NAMALWA (cell line): ENCODE data around the gene GPD1.

Source experiments
- DNase-seq: peaks from one replicate; pipeline ENCODE4 v3.0.0-alpha.2; 2015; ENCODE audit warnings: low spot score

Gene GPD1

DNA sequence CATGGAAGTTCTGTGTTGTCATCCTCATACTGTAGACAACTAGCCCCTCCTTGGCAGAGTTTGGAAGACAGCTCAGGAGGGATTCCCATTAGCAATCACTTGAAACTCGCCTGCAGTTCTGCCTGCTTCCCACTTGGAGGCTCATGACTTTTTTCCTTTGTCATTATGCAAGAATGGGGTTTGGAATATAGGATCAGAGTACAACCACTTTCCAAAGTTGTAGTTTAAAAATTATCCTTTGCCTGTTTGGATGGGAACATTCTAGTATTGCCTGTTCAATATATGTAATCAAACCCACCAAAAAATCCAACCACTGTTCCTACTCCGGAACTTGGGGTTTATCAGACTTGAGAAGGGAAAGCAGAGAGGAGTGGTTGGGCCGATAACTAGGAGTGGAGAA, 2.1 kb upstream of the GPD1 start:
- no peak for DNase-seq

- no peak for DNase-seq
Observed at GRCh38 chr12:50102131-50102531, 1.7 kb upstream of the GPD1 start.

DNA sequence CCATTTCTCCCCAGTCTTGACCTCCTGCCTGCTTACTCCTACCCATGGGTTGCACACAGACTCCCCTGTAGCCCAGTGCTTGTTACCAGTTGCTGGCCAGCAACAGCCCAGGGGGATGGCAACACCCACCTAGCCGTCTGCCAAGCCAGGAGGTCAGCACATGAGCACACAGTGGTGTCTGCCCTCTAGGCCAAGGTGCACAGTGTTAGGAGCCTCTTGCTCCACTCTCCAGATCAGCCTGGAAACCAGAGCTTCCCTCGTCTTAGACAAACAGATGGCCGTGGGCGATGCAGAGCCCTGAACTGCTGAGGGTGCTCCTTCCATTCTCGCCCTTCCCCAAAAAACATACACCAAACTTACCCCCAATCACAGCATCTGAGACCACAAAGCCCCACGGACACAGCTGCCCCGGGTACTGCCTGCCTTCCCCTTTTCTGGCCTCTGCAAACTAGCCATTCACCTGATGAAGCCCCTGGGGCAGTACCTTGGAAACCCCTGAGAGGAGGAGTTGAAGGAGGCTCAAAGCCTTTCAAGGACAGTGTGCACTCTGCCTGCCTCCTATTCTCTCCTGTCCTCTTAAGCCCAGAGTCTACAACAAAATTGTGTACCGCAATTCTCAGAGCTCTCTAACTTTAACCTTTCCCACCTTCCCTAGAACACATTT, 1.0 kb upstream of the GPD1 start:
- no peak for DNase-seq

GRCh38 chr12:50103351-50103750, 457 bp upstream of the GPD1 start:
- no peak for DNase-seq

GRCh38 chr12:50104417-50105366, 884 bp downstream of the GPD1 start:
- DNase-seq = no peak

DNA sequence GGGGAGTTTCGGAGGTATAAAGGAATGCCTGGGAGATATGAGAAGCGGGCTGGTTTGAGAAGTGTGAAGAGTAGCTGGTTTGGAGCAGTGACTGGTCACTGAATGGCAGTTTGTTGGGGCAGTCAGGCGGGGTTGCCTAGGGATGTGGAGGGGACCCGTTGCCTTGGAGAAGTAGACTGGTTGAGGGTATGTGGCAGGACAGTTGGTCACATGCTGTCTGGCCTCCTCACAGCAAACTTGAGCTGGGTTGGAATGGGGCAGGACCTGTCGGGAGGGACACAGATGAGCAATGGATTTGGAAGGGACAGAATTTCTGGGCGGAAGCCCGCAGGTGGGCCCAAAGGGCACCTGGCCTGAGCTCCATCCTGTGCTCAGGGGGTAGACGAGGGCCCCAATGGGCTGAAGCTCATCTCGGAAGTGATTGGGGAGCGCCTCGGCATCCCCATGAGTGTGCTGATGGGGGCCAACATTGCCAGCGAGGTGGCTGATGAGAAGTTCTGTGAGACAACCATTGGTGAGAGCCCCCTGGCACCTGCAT, 2.2 kb downstream of the GPD1 start:
- no peak for DNase-seq

DNA sequence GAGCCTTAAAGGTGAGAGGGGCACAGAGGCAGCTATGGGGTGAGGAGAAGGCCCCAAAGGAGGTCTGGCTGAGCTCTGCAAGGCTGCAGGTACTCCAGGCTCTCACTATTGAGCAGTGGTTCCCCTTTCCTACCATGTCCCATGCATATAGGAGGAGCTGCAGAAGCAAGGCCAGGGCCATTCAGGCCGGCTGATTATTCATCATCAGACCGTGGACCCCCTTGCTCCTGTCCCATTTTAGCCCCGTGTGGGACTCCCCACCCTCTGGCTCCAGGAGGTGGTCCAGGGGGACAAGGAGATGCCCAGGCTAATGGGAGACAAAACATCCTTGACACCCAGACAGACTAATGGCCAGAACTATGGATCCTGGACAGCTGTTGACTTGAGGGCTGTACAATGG, 3.1 kb downstream of the GPD1 start:
- no peak for DNase-seq

DNA sequence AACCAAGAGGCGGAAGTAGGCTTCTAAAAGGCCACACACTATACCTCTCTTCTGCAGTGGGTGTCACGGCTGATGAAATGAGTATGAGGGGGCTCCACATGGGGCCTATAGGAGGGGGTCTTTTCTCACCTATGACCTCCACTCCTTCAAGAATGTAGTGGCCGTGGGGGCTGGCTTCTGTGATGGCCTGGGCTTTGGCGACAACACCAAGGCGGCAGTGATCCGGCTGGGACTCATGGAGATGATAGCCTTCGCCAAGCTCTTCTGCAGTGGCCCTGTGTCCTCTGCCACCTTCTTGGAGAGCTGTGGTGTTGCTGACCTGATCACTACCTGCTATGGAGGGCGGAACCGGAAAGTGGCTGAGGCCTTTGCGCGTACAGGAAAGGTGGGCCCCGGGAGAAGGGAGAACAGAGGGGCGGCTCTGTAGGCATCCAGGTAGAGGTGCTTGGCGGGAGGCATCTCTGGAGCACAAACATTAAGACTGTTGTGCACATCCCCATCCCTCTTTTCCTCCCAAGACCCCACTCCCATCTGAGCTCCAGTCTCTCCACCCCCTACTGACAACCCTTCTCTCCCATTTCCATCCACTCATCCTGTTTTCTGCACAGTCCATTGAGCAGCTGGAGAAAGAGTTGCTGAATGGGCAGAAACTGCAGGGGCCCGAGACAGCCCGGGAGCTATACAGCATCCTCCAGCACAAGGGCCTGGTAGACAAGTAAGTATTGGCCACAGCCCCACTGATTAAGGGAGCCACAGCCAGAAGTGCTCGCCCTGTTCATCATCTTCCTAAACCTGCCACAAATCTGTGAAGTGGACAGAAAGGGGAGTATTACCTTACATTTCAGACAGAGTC, 3.8 kb downstream of the GPD1 start:
- no peak for DNase-seq

DNA sequence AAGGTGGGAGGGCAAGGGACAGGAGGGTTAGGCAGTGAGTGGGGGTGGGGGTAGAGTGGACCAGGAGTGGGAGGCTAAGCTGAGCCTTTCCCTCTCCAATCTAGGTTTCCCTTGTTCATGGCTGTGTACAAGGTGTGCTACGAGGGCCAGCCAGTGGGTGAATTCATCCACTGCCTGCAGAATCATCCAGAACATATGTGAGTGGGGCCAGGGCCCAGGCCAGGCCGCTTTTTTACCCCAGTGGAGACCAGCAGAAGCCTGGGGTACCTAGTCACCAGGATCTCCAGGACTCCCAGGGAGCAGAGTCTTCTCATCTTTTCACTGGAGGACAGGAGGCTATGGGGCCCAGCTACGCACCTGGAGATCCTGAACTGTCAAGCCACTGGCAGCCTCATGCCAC, 5.5 kb downstream of the GPD1 start:
- no peak for DNase-seq

DNA sequence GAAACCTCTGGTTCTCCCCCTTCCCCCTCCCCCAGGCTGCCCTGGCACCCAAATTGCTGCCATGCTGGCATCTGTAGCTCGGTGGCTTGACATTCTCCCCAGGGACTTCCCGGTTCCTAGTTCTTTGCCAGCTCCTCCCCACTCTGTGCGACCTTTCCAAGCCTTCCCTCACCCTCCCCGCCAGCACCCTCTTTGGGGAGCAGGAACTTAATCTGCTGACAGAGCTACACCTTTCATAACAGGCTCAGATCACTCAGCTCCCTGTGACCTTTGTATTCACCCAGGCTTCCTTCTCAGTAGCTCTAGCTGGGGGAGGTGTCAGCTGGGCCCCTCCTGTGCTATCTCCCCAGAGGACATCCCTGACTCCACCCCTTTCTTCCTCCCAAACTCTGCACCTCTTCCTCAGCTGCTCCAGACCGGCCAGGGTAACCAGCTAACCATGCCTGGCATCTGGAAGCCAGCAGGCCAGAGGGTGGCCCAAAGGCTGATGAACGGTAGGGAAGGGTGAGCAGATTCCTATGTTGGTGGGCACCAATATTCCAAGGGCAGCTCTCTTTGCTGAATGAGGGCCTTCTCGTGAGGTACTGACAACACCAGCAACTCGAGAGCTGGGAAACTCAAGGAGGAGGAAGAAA, 6.4 kb downstream of the GPD1 start:
- DNase-seq = peak; percentile 53

DNA sequence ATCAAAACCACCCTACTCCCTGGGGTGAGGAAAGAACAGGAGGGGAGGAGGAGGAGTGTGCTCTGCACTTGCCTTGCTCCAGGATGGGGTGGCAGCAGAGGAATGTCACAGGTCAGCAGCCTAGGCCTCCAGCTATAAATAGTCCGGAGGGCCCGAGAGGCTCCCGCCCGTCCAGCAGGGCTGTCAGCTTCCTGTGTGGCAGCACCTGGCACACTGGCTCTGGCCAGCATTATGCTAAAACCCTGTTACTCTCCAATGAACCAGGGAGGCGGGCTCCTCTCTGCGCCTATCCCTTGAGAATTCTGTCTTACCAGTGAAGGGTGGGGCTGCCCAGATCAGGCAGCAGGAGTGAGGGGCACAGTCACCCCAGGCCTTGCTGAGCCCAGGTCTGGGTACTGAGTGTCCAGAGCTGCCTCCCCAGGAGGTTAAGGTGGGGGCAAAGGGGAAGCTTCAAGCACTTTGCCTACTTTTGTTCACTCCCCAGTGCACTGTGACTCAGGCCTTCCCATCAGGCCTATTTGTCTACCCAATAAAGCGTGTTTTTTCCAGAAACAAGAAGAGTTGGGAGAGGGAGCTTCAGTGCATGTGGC, 7.0 kb downstream of the GPD1 start:
- peak; percentile 84 for DNase-seq

DNA sequence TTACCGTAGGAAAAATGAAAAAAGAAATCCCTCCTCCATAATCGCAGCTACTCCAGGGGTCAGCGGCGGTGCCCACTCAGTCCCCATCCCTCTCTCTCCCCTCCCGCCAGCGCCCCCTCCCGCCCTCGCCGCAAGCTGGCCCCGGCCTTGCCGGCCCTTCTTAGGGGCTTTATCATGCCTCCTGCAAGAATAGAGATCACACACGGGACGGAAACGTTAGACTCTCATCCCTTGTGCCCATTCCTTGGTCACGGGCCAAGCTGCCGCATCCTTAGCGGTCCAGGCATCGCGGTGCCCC, 7.5 kb downstream of the GPD1 start:
- DNase-seq = no peak

DNA sequence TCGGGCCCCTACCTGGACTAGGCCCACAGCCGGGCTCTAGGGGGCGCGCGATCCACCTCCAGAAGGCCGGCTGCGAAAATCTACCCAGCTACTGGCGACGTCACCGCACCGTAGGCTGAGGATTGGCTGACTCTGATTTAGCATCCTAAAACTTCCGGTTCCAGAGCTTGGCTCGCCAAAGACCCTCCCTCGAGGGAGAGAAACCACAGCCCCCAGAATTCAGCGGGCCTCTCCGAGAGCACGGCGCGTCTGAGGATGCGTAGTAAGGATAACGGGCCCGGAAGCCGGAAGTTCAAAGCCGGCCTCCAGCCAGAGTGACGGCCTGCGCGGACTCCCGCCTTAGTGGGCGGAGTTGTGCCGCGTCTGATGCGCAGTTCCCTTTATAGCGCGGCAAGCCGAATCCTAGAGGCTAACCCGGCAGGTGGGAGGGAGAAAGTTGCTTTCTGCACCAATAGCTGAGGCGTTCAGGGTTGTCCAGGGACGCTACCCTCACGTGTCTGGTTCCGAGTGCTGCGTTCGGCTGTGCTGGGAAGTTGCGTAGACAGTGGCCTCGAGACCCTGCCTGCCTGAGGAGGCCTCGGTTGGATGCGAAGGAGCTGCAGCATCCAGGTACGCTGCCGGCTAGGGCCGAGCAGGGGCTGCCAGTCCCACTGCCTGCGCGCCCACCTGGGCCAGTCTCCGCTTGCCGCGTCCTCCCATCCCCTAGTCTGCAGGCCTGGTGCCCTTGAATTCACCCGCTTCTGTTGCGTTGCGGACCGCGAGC, 8.1 kb downstream of the GPD1 start, which contains the start of gene COX14:
Gene COX14 (plus strand): TSS at position 544 of the 763 bp plus-strand sequence. CDS start 7,808 bp downstream, outside the sequence.
- peak; percentile 100 for DNase-seq

DNA sequence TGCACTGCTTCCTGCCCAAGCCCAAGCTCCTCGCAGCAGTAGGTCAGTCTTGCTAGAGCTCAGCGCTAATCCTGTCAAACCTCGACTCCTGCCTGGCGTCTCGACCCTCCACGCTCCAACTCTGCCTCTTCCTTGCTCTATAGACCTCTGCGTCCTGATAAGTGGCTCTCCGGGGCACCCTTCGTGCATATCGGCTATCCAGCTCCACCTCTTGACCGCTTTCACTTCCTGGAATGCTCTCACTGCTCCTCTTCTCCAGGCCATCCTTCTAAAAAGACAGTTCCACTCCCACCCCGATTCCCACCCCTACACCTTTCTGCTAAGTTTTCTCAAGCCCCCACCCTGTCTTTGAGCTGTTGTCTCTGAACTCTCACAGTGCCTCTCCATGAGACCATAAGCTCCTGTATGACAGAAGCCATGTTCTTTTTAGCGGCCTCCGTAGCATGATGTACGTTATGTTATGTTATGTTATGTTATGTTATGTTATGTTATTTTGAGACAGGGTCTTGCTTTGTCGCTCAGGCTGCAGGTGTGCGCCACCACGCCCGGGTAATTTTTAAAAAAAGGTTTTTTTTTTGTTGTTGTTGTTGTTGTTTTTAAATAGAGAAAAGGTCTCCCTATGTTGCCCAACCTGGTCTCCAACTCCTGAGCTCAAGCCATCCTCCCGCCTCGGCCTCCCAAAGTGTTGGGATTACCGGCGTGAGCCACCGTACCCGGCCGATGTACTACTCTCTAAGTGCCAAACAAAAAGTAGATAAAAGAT, 8.8 kb downstream of the GPD1 start:
- peak; percentile 70 for DNase-seq

- no peak for DNase-seq
Observed at GRCh38 chr12:50117057-50117622, 13.3 kb downstream of the GPD1 start.

DNA sequence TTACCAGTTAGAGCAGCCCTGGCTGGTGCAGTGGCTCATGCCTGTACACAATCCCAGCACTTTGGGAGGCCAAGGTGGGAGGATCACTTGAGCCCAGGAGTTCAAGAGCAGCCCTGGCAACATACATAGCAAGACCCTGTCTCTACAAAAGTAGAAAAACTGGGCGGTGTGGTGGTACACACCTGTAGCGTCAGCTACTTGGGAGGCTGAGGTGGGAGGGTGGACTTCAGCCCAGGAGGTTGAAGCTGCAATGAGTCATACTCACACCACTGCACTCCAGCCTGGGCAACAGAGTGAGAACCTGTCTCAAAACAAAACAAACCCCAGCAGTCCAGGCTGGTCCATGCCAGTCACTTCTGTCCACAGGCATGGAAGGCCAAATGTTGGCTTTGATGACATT, 15.6 kb downstream of the GPD1 start:
- no peak for DNase-seq

GRCh38 chr12:50120521-50120920, 16.7 kb downstream of the GPD1 start:
- DNase-seq = no peak

DNA sequence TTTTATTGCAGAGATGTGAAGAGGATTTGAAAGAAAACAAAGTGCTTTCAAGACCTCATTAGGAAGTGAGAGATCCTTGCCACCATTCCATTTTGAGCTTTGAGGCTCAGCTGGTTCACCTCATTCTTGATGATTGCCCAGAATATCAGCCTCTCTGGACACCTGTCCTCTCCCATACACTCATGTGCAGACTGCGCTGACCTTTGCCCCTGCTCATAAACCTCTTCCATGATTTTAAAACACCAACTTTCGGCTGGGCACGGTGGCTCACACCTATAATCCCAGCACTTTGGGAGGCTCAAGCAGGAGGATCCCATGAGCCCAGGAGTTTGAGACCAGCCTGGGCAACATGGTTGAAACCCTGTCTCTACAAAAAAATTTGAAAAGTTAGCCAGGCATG, 17.1 kb downstream of the GPD1 start:
- no peak for DNase-seq

- DNase-seq = no peak
Observed at GRCh38 chr12:50121641-50122040, 17.8 kb downstream of the GPD1 start.

GRCh38 chr12:50123203-50123602, 19.4 kb downstream of the GPD1 start:
- no peak for DNase-seq
